MCF 10A (cell line): ENCODE measurements around the gene CHRNA5. TPM values are rescaled to one million over a fixed set of nuclear protein-coding genes. Genes with fewer than 3 reads are reported as not detected.
"Not testable (repeated sequence)": the region's sequence is repeated elsewhere in the genome, so short reads cannot be mapped to it uniquely, and the experiment has no call there.

Experiments used
- BruUV-seq: library from RNA; stranded (reverse); fragments of 400-500 nt; replicated peaks from 2 replicates; lab custom pipeline; 2021; lab: Mats Ljungman, UMichigan
- CTCF ChIA-PET: fragments of 300-600 bp; sonication (Branson Sonifier 250); formaldehyde crosslinking; extraction: SDS; loops from one replicate; lab custom pipeline; 2021; ENCODE audit warnings: antibody characterized with exemption, inconsistent platforms; lab: Yijun Ruan, JAX
- POLR2A ChIA-PET: fragments of 300-600, 350-650 bp; sonication (Branson Sonifier 250); formaldehyde crosslinking; extraction: SDS; loops from one replicate; lab custom pipeline; 2020; ENCODE audit warnings: antibody characterized with exemption, inconsistent platforms; lab: Yijun Ruan, JAX
- DNase-seq: peaks from one replicate; pipeline ENCODE4 v3.0.0-alpha.2; 2018; ENCODE audit not compliant: unreplicated experiment
- H3K27ac Mint-ChIP-seq: one replicate; pipeline ENCODE4 v1.8.0; 2022; ENCODE audit warnings: mild to moderate bottlenecking, low read depth, mixed read lengths; ENCODE audit not compliant: unreplicated experiment
- H3K27me3 Mint-ChIP-seq: one replicate; pipeline ENCODE4 v1.8.0; 2022; ENCODE audit warnings: mixed read lengths; ENCODE audit not compliant: insufficient read depth, unreplicated experiment
- H3K36me3 Mint-ChIP-seq: one replicate; pipeline ENCODE4 v1.8.0; 2022; ENCODE audit warnings: mild to moderate bottlenecking, moderate library complexity, mixed read lengths; ENCODE audit not compliant: insufficient read depth, unreplicated experiment
- H3K4me1 Mint-ChIP-seq: one replicate; pipeline ENCODE4 v1.8.0; 2022; ENCODE audit warnings: mixed read lengths; ENCODE audit not compliant: insufficient read depth, unreplicated experiment
- H3K4me3 Mint-ChIP-seq: one replicate; pipeline ENCODE4 v1.8.0; 2022; ENCODE audit warnings: mild to moderate bottlenecking, moderate library complexity, mixed read lengths; ENCODE audit not compliant: unreplicated experiment
- H3K9me3 Mint-ChIP-seq: one replicate; pipeline ENCODE4 v1.8.0; 2022; ENCODE audit warnings: mixed read lengths; ENCODE audit not compliant: unreplicated experiment
- CTCF ChIP-seq: fragments of 200-600 bp; IDR thresholded peaks from one replicate; pipeline ENCODE4 v1.8.0; 2022; ENCODE audit warnings: antibody characterized with exemption, mild to moderate bottlenecking; ENCODE audit not compliant: unreplicated experiment
- intact Hi-C: fragments of 100-400 bp; cut with micrococcal nuclease; formaldehyde crosslinking; loops from 2 replicates; pipeline ENCODE4 v1.14.1; 2022
- total RNA-seq: library from RNA; stranded (reverse); gene quantifications from 2 replicates; pipeline ENCODE4 v1.2.3, GENCODE V29; 2022

The CHRNA5 gene
- total RNA-seq, 1 experiment from 2014 or later = 2.3 TPM

- no peak for DNase-seq
- H3K27me3 Mint-ChIP-seq = peaks cover 50% of the 10 kb centered on the region
- no peak for TF ChIP-seq CTCF
- CTCF ChIA-PET = interaction anchor here (0.7 to 0.8 kb wide), 2 partner anchors 17 to 143 kb away, joined by 3 to 5 read pairs; no protein-coding TSS in a partner anchor
- no peak overlapping the region for H3K4me3 Mint-ChIP-seq
- POLR2A ChIA-PET = no interaction called here
- intact Hi-C loops = no loop called here
- H3K9me3 Mint-ChIP-seq = peaks cover 6% of the 10 kb centered on the region
- BruUV-seq = no TSS peak
- no peaks in the 10 kb centered on the region for H3K36me3 Mint-ChIP-seq
- H3K27ac Mint-ChIP-seq = no peak overlapping the region
- H3K4me1 Mint-ChIP-seq = no peaks in the 10 kb centered on the region
Observed at GRCh38 chr15:78605201-78605600, 39.9 kb downstream of the CHRNA5 start.

- no peaks in the 10 kb centered on the region for H3K4me1 Mint-ChIP-seq
- intact Hi-C loops = no loop called here
- no peaks in the 10 kb centered on the region for H3K36me3 Mint-ChIP-seq
- no peak for DNase-seq
- peaks cover 6% of the 10 kb centered on the region for H3K9me3 Mint-ChIP-seq
- no peak for TF ChIP-seq CTCF
- no peak overlapping the region for H3K4me3 Mint-ChIP-seq
- peaks cover 54% of the 10 kb centered on the region for H3K27me3 Mint-ChIP-seq
- POLR2A ChIA-PET = no interaction called here
- H3K27ac Mint-ChIP-seq = no peak overlapping the region
- CTCF ChIA-PET = interaction anchor here (0.7 to 0.9 kb wide), 2 partner anchors 12 to 17 kb away, joined by 5 to 6 read pairs; no protein-coding TSS in a partner anchor
- no TSS peak for BruUV-seq
Observed at GRCh38 chr15:78605680-78606079, 40.4 kb downstream of the CHRNA5 start.

GRCh38 chr15:78609551-78609950 lies 44.2 kb downstream of the CHRNA5 start:
- H3K27ac Mint-ChIP-seq, H3K9me3 Mint-ChIP-seq, H3K36me3 Mint-ChIP-seq, DNase-seq, H3K4me1 Mint-ChIP-seq, intact Hi-C loops, POLR2A ChIA-PET, BruUV-seq, CTCF ChIA-PET, H3K4me3 Mint-ChIP-seq: not testable (repeated sequence)
- H3K27me3 Mint-ChIP-seq = peaks cover 47% of the 10 kb centered on the region

GRCh38 chr15:78614021-78614420 lies 48.7 kb downstream of the CHRNA5 start:
- no peak overlapping the region for H3K4me3 Mint-ChIP-seq
- H3K9me3 Mint-ChIP-seq = no peaks in the 10 kb centered on the region

More at GRCh38 chr15:78614021-78614420, 48.7 kb downstream of the CHRNA5 start:
- H3K36me3 Mint-ChIP-seq = no peaks in the 10 kb centered on the region
- no peak overlapping the region for H3K27ac Mint-ChIP-seq
- no peak for TF ChIP-seq CTCF
- ChIA-PET POLR2A (no interaction called here), CTCF (interaction anchor here (1.0 to 1.4 kb wide), 3 partner anchors 96 to 138 kb away, joined by 3 to 5 read pairs (median 5); no protein-coding TSS in a partner anchor)
- H3K27me3 Mint-ChIP-seq = peaks cover 16% of the 10 kb centered on the region
- H3K4me1 Mint-ChIP-seq = no peaks in the 10 kb centered on the region
- intact Hi-C loops = no loop called here
- BruUV-seq = no TSS peak
- no peak for DNase-seq
